ENCODE measurements around the gene KIF2C.

The KIF2C gene

DNA sequence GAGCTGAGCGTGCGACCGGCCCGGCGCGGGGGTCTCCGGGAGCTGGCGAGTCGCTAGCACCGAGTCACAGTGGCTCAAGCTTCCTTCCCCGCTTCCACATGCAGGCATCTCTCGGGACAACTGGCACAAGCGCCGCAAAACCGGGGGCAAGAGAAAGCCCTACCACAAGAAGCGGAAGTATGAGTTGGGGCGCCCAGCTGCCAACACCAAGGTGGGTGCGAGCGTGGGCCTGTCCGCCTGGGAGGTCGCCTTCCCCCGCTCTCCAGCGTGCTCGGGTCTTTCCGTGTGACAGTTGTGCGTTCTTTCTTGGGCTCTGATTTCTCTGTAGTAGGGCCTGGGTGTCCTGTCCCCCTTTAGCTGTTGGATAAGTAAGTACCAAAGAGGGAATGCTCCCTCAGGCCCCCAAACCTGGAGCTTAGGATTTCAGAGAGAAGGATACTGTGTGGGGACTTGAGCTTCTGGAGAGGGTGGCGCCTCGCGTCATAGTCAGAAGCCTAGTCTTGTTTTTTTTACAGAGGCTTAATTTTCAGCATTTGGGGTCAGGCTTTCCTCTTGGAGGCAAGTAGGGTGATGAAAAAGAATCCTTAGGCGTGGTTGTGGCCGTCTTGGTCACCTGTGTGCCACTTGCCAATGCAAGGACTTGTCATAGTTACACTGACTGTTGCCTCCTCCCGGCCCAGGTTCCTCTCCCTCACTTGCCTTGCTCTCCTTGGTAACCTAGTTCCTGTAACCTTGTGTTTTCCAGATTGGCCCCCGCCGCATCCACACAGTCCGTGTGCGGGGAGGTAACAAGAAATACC is 36.5 kb downstream of the KIF2C start:
- H3K9ac ChIP-seq (ENCODE audit: insufficient read length, low read depth), result peak overlapping the region; percentile 100
- TF ChIP-seq ZNF274 (IDR thresholded peaks at IDR 0.05; ENCODE audit: low read depth, low read length) (no peak), YY1 (IDR thresholded peaks at IDR 0.05; ENCODE audit: insufficient read depth, insufficient read length) (no peak), SUZ12 (IDR thresholded peaks at IDR 0.05; ENCODE audit: extremely low read depth, insufficient read depth, insufficient read length) (no peak)
- no peaks in the 10 kb centered on the region for H3K27me3 ChIP-seq (ENCODE audit: insufficient read depth, insufficient read length)
- H3K4me3 ChIP-seq (ENCODE audit: insufficient read length, low read depth), result peak overlapping the region; percentile 100
- peaks cover 11% of the 10 kb centered on the region for H3K4me1 ChIP-seq (ENCODE audit: insufficient read depth, insufficient read length)
- H3K9me3 ChIP-seq (ENCODE audit: insufficient read depth, low read length), result no peaks in the 10 kb centered on the region
- no peak for DNase-seq (ENCODE audit: low read depth, low spot score)
- H3K36me3 ChIP-seq (ENCODE audit: insufficient read depth, insufficient read length, low read length), result peaks cover 57% of the 10 kb centered on the region

- no peaks in the 10 kb centered on the region for H3K9me3 ChIP-seq (ENCODE audit: insufficient read depth, low read length)
- no peaks in the 10 kb centered on the region for H3K27me3 ChIP-seq (ENCODE audit: insufficient read depth, insufficient read length)
- TF ChIP-seq SUZ12 (IDR thresholded peaks at IDR 0.05; ENCODE audit: extremely low read depth, insufficient read depth, insufficient read length) (no peak), YY1 (IDR thresholded peaks at IDR 0.05; ENCODE audit: insufficient read depth, insufficient read length) (no peak), ZNF274 (IDR thresholded peaks at IDR 0.05; ENCODE audit: low read depth, low read length) (no peak)
- H3K9ac ChIP-seq (ENCODE audit: insufficient read length, low read depth), result peak overlapping the region; percentile 100
- H3K36me3 ChIP-seq (ENCODE audit: insufficient read depth, insufficient read length, low read length), result peaks cover 62% of the 10 kb centered on the region
- DNase-seq (ENCODE audit: low read depth, low spot score), result no peak
- peaks cover 11% of the 10 kb centered on the region for H3K4me1 ChIP-seq (ENCODE audit: insufficient read depth, insufficient read length)
- H3K4me3 ChIP-seq (ENCODE audit: insufficient read length, low read depth), result peak overlapping the region; percentile 100
These were observed 37.1 kb downstream of the KIF2C start for GRCh38 chr1:44776730-44777068.

- no peaks in the 10 kb centered on the region for H3K27me3 ChIP-seq (ENCODE audit: insufficient read depth, insufficient read length)
- H3K9ac ChIP-seq (ENCODE audit: insufficient read length, low read depth), result peak overlapping the region; percentile 100
- H3K4me1 ChIP-seq (ENCODE audit: insufficient read depth, insufficient read length), result peaks cover 11% of the 10 kb centered on the region
- H3K4me3 ChIP-seq (ENCODE audit: insufficient read length, low read depth), result peak overlapping the region; percentile 100
- no peaks in the 10 kb centered on the region for H3K9me3 ChIP-seq (ENCODE audit: insufficient read depth, low read length)
- no peak for DNase-seq (ENCODE audit: low read depth, low spot score)
- H3K36me3 ChIP-seq (ENCODE audit: insufficient read depth, insufficient read length, low read length), result peaks cover 66% of the 10 kb centered on the region
- TF ChIP-seq ZNF274 (IDR thresholded peaks at IDR 0.05; ENCODE audit: low read depth, low read length), result no peak
- no peak for TF ChIP-seq SUZ12 (IDR thresholded peaks at IDR 0.05; ENCODE audit: extremely low read depth, insufficient read depth, insufficient read length)
- no peak for TF ChIP-seq YY1 (IDR thresholded peaks at IDR 0.05; ENCODE audit: insufficient read depth, insufficient read length)
These were observed 37.9 kb downstream of the KIF2C start for GRCh38 chr1:44777547-44777946.

DNA sequence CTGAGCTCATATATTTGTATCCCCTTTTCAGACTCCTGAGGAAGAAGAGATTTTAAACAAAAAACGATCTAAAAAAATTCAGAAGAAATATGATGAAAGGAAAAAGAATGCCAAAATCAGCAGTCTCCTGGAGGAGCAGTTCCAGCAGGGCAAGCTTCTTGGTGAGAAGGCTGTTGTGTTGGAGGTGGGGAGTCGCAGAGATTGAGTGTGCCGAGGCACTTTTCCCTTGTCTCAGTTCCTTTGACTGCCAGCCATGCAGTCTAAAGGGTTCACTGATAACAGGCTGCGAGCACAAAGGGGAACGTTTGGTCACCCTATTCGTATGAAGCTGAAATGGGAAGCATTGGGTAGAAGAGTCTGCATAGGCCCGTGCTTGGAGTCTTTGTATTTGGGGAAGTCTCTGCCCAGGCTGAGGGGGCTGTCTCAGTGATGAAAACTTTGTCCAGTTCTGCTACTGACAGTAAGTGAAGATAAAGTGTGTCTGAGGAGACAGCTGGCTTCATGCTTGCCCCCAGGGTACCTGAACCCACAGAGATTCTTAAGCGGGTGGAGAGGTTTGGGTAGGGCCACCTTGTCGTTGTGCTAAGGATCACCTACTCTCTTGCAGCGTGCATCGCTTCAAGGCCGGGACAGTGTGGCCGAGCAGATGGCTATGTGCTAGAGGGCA is 38.5 kb downstream of the KIF2C start:
- peak overlapping the region; percentile 100 for H3K4me3 ChIP-seq (ENCODE audit: insufficient read length, low read depth)

GRCh38 chr1:44778705-44779576 is 39.3 kb downstream of the KIF2C start:
- H3K27me3 ChIP-seq (ENCODE audit: insufficient read depth, insufficient read length), result peaks cover 3% of the 10 kb centered on the region
- no peak for DNase-seq (ENCODE audit: low read depth, low spot score)
- no peak overlapping the region for H3K4me3 ChIP-seq (ENCODE audit: insufficient read length, low read depth)
- no peak for TF ChIP-seq ZNF274 (IDR thresholded peaks at IDR 0.05; ENCODE audit: low read depth, low read length)
- no peaks in the 10 kb centered on the region for H3K9me3 ChIP-seq (ENCODE audit: insufficient read depth, low read length)
- no peak overlapping the region for H3K9ac ChIP-seq (ENCODE audit: insufficient read length, low read depth)
- H3K36me3 ChIP-seq (ENCODE audit: insufficient read depth, insufficient read length, low read length), result peaks cover 66% of the 10 kb centered on the region
- H3K4me1 ChIP-seq (ENCODE audit: insufficient read depth, insufficient read length), result peaks cover 14% of the 10 kb centered on the region

More for the DNA sequence above, 38.5 kb downstream of the KIF2C start:
- Histone ChIP-seq H3K27me3 (ENCODE audit: insufficient read depth, insufficient read length) (no peaks in the 10 kb centered on the region), H3K4me1 (ENCODE audit: insufficient read depth, insufficient read length) (peaks cover 11% of the 10 kb centered on the region), H3K9ac (ENCODE audit: insufficient read length, low read depth) (peak overlapping the region; percentile 100), H3K9me3 (ENCODE audit: insufficient read depth, low read length) (no peaks in the 10 kb centered on the region), H3K36me3 (ENCODE audit: insufficient read depth, insufficient read length, low read length) (peaks cover 66% of the 10 kb centered on the region)
- no peak for TF ChIP-seq SUZ12 (IDR thresholded peaks at IDR 0.05; ENCODE audit: extremely low read depth, insufficient read depth, insufficient read length)
- TF ChIP-seq YY1 (IDR thresholded peaks at IDR 0.05; ENCODE audit: insufficient read depth, insufficient read length), result no peak
- no peak for TF ChIP-seq ZNF274 (IDR thresholded peaks at IDR 0.05; ENCODE audit: low read depth, low read length)
- no peak for DNase-seq (ENCODE audit: low read depth, low spot score)

GRCh38 chr1:44780583-44781121 is 41.0 kb downstream of the KIF2C start:
- H3K27me3 ChIP-seq (ENCODE audit: insufficient read depth, insufficient read length), result peaks cover 16% of the 10 kb centered on the region
- H3K9me3 ChIP-seq (ENCODE audit: insufficient read depth, low read length), result no peaks in the 10 kb centered on the region
- TF ChIP-seq ZNF274 (IDR thresholded peaks at IDR 0.05; ENCODE audit: low read depth, low read length) (no peak), YY1 (IDR thresholded peaks at IDR 0.05; ENCODE audit: insufficient read depth, insufficient read length) (no peak), SUZ12 (IDR thresholded peaks at IDR 0.05; ENCODE audit: extremely low read depth, insufficient read depth, insufficient read length) (no peak)
- H3K4me3 ChIP-seq (ENCODE audit: insufficient read length, low read depth), result no peak overlapping the region
- H3K9ac ChIP-seq (ENCODE audit: insufficient read length, low read depth), result no peak overlapping the region
- H3K4me1 ChIP-seq (ENCODE audit: insufficient read depth, insufficient read length), result peaks cover 17% of the 10 kb centered on the region
- DNase-seq (ENCODE audit: low read depth, low spot score), result no peak
- H3K36me3 ChIP-seq (ENCODE audit: insufficient read depth, insufficient read length, low read length), result peaks cover 65% of the 10 kb centered on the region

Measured in NT2/D1 (cell line).